ENCODE results near the gene HABP2. TPM values are rescaled to one million over a fixed set of nuclear protein-coding genes. Genes with fewer than 3 reads are reported as not detected.

The HABP2 gene
- polyA plus RNA-seq, 1 of the 3 experiments (the other 2 are of a cell fraction): not detected

DNA sequence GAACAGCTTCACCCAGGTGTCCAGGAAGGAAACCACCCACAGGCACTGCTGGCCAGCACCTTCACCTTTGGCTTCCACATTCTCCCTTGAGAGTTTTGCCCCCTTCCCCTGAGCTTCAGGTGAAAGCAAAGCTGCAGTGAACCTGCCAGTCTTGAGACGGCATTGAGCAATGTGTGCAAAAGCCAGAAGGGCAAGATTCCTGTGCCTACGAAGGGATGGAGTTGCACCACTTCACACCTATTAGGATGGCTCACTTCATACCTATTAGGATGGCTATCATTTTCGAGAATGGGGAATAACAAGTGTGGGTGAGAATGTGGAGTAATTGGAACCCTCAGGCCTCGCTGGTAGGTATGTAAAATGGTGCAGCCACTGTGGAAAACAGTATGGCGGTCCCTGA, 7.2 kb downstream of the HABP2 start (continued):
- TF ChIP-seq NFIC (IDR thresholded peaks at IDR 0.05; ENCODE audit: borderline replicate concordance) (no peak), GATA2 (CRISPR knock-in tag; IDR thresholded peaks at IDR 0.05) (no peak), ELF1 (IDR thresholded peaks at IDR 0.05) (no peak)
- TF ChIP-seq, protein P1, sequence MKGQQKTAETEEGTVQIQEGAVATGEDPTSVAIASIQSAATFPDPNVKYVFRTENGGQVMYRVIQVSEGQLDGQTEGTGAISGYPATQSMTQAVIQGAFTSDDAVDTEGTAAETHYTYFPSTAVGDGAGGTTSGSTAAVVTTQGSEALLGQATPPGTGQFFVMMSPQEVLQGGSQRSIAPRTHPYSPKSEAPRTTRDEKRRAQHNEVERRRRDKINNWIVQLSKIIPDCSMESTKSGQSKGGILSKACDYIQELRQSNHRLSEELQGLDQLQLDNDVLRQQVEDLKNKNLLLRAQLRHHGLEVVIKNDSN (IDR thresholded peaks at IDR 0.05; ENCODE audit: borderline replicate concordance, low read depth): no peak
- TF ChIP-seq, protein P2, sequence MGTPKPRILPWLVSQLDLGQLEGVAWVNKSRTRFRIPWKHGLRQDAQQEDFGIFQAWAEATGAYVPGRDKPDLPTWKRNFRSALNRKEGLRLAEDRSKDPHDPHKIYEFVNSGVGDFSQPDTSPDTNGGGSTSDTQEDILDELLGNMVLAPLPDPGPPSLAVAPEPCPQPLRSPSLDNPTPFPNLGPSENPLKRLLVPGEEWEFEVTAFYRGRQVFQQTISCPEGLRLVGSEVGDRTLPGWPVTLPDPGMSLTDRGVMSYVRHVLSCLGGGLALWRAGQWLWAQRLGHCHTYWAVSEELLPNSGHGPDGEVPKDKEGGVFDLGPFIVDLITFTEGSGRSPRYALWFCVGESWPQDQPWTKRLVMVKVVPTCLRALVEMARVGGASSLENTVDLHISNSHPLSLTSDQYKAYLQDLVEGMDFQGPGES (IDR thresholded peaks at IDR 0.05; ENCODE audit: low read depth, low read length): no peak

GRCh38 chr10:113561214-113561613, 8.4 kb downstream of the HABP2 start:
- no peaks in the 10 kb centered on the region for H3F3A ChIP-seq (replicated peaks; ENCODE audit: insufficient read depth)
- H3K36me3 ChIP-seq (replicated peaks in 1 of 2; ENCODE audit: control insufficient read depth in 1 of 2, insufficient read depth in 2 of 2, low read length in 1 of 2): no peaks in the 10 kb centered on the region
- H2AFZ ChIP-seq (ENCODE audit: low read depth): no peak overlapping the region
- H3K27ac ChIP-seq (ENCODE audit: low read depth in 2 of 2, low read length in 1 of 2): no peak overlapping the region
- TF ChIP-seq GATA2 (CRISPR knock-in tag; IDR thresholded peaks at IDR 0.05): no peak
- TF ChIP-seq RCOR1 (IDR thresholded peaks at IDR 0.05; ENCODE audit: low read length): no peak
- TF ChIP-seq, protein P2 (IDR thresholded peaks at IDR 0.05; ENCODE audit: low read depth, low read length): no peak
- no peak for TF ChIP-seq TAF1 (IDR thresholded peaks at IDR 0.05; ENCODE audit: borderline replicate concordance, low read depth, low read length)
- TF ChIP-seq GABPA (IDR thresholded peaks at IDR 0.05; ENCODE audit: low read depth): no peak
- TF ChIP-seq TCF12 (IDR thresholded peaks at IDR 0.05): no peak
- TF ChIP-seq MAX (IDR thresholded peaks at IDR 0.05; ENCODE audit: low read depth): no peak
- TF ChIP-seq YY1 (IDR thresholded peaks at IDR 0.05; ENCODE audit: low read depth): no peak
- TF ChIP-seq, protein P3, sequence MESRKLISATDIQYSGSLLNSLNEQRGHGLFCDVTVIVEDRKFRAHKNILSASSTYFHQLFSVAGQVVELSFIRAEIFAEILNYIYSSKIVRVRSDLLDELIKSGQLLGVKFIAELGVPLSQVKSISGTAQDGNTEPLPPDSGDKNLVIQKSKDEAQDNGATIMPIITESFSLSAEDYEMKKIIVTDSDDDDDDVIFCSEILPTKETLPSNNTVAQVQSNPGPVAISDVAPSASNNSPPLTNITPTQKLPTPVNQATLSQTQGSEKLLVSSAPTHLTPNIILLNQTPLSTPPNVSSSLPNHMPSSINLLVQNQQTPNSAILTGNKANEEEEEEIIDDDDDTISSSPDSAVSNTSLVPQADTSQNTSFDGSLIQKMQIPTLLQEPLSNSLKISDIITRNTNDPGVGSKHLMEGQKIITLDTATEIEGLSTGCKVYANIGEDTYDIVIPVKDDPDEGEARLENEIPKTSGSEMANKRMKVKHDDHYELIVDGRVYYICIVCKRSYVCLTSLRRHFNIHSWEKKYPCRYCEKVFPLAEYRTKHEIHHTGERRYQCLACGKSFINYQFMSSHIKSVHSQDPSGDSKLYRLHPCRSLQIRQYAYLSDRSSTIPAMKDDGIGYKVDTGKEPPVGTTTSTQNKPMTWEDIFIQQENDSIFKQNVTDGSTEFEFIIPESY (IDR thresholded peaks at IDR 0.05; ENCODE audit: borderline replicate concordance, low read depth): no peak
- TF ChIP-seq FOXJ3 (CRISPR knock-in tag; IDR thresholded peaks at IDR 0.05): no peak
- no peaks in the 10 kb centered on the region for H4K20me1 ChIP-seq (ENCODE audit: insufficient read depth)
- H3K4me1 ChIP-seq (ENCODE audit: control insufficient read depth in 1 of 2, insufficient read depth in 2 of 2, low read depth in 1 of 2, low read length in 1 of 2): peaks cover 6 to 12% of the 10 kb centered on the region in 2 experiments; a peak in 3 of 4 replicates
- ChIA-PET POLR2A (no interaction called here), CTCF (interaction anchor here (5.3 kb wide), 1 partner anchor 12 kb away, joined by 33 read pairs; no protein-coding TSS in a partner anchor)
- DNase-seq: no peak
- H3K9me3 ChIP-seq: no peaks in the 10 kb centered on the region
- no peak overlapping the region for H3K4me3 ChIP-seq (ENCODE audit: low read depth in 2 of 2, low read length in 1 of 2)
- H3K9ac ChIP-seq: no peak overlapping the region
- H3K79me2 ChIP-seq (ENCODE audit: insufficient read depth): no peaks in the 10 kb centered on the region
- 75% methylated on average over 2 of the region's 3 CpGs for WGBS (ENCODE audit: low lambda C conversion rate)
- H3K27me3 ChIP-seq (ENCODE audit: insufficient read depth): no peaks in the 10 kb centered on the region
- H3K9me2 ChIP-seq: no peaks in the 10 kb centered on the region
- no peak overlapping the region for H3K4me2 ChIP-seq

Measured in SK-N-SH (cell line).